ENCODE measurements around the gene ADAMTS9.
A peak's percentile ranks its signal among the peaks of the same experiment; 100 is the strongest.

DNA sequence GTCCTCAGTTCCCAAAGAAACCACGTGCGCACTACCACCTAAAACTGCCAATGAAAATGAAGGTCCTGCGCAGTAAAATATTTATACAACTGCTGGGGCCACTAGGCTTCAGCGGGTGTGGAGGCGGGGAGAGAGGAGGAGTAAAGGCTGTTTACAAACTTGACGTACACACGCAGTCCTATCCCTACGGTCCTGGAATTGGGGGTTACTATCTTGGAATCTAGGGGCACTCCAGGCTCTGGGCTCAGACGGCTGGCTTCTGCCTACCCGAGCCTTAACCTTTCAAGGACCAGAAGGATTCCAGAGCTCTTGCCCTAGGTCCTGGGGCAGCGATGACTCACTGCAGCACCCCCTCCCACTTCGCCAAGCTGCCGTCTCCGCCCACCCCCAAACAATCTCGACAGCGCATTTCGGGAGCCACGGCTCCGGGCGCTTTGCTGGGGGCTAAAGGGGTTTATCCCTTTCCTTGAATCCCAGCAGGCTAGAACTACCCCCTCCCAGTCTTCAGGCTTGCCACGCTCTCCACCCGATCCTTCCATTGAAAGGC lies 3.0 kb downstream of the ADAMTS9 start:
- TF ChIP-seq POLR2A (IDR thresholded peaks at IDR 0.05), result no peak
- TF ChIP-seq, protein P1, sequence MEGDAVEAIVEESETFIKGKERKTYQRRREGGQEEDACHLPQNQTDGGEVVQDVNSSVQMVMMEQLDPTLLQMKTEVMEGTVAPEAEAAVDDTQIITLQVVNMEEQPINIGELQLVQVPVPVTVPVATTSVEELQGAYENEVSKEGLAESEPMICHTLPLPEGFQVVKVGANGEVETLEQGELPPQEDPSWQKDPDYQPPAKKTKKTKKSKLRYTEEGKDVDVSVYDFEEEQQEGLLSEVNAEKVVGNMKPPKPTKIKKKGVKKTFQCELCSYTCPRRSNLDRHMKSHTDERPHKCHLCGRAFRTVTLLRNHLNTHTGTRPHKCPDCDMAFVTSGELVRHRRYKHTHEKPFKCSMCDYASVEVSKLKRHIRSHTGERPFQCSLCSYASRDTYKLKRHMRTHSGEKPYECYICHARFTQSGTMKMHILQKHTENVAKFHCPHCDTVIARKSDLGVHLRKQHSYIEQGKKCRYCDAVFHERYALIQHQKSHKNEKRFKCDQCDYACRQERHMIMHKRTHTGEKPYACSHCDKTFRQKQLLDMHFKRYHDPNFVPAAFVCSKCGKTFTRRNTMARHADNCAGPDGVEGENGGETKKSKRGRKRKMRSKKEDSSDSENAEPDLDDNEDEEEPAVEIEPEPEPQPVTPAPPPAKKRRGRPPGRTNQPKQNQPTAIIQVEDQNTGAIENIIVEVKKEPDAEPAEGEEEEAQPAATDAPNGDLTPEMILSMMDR (IDR thresholded peaks at IDR 0.05), result peak in 1 of 4 experiments; percentile 18

All from prostate gland (tissue), 2 donors.